BLaER1 treated with 17β-estradiol and CSF1 and Interleukin-3, amounts not matched to agents 10 nM and 100 nM (cell line): ENCODE results near the gene BCAT1.
A peak's percentile ranks its signal among the peaks of the same experiment; 100 is the strongest.

ENCODE experiments used
- H3K27ac ChIP-seq, 11 experiments: shearing (Covaris generic); formaldehyde crosslinking; 2 replicates each; pipeline ENCODE4 v1.8.1; 2022
- H3K27me3 ChIP-seq, 11 experiments: shearing (Covaris generic); formaldehyde crosslinking; 2 replicates each; pipeline ENCODE4 v1.8.1; 2022
- H3K36me3 ChIP-seq, 11 experiments: shearing (Covaris generic); formaldehyde crosslinking; 2 replicates each; pipeline ENCODE4 v1.8.1; 2022
- H3K4me1 ChIP-seq, 10 experiments: shearing (Covaris generic); formaldehyde crosslinking; 2 replicates each; pipeline ENCODE4 v1.8.1; 2022
- H3K4me2 ChIP-seq, 11 experiments: shearing (Covaris generic); formaldehyde crosslinking; 2 replicates each; pipeline ENCODE4 v1.8.1; 2022
- H3K4me3 ChIP-seq, 10 experiments: shearing (Covaris generic); formaldehyde crosslinking; 2 replicates each; pipeline ENCODE4 v1.8.1; 2022
- H3K9ac ChIP-seq, 11 experiments: shearing (Covaris generic); formaldehyde crosslinking; 2 replicates each; pipeline ENCODE4 v1.8.1; 2022
- H3K9me3 ChIP-seq, 11 experiments: shearing (Covaris generic); formaldehyde crosslinking; replicated peaks in 1 of 11; 2 replicates each; pipeline ENCODE4 v1.8.1; 2022
- H4K20me1 ChIP-seq, 11 experiments: shearing (Covaris generic); formaldehyde crosslinking; 2 replicates each; pipeline ENCODE4 v1.8.1; 2022
- Cebpa-rat ChIP-seq, 11 experiments: shearing (Covaris generic); IDR thresholded peaks; 2 replicates each; pipeline ENCODE4 v1.8.1; 2022

Gene BCAT1

GRCh38 chr12:24796876-24797275 lies 152.0 kb downstream of the BCAT1 start:
- Histone ChIP-seq H3K9ac (peak overlapping the region; percentile 47 to 69 (median 58); a peak in 20 of 22 replicates), H3K27me3 (no peaks in the 10 kb centered on the region), H3K9me3 (peaks cover 10 to 26% (median 21%) of the 10 kb centered on the region in 11 experiments; a peak in 21 of 22 replicates), H3K36me3 (peaks cover 0 to 3% (median 0%) of the 10 kb centered on the region in 11 experiments; a peak in 2 of 22 replicates), H3K4me3 (peak overlapping the region in 9 of 10 experiments; percentile 37 to 60 (median 51); a peak in 12 of 20 replicates), H3K4me1 (peaks cover 38 to 67% (median 55%) of the 10 kb centered on the region in 10 experiments), H3K4me2 (peak overlapping the region; percentile 55 to 93 (median 82)), H3K27ac (peak overlapping the region in 10 of 11 experiments; percentile 45 to 84 (median 76); a peak in 20 of 22 replicates), H4K20me1 (no peaks in the 10 kb centered on the region)
- no peak for TF ChIP-seq Cebpa-rat (IDR thresholded peaks at IDR 0.05)

- Histone ChIP-seq H3K9ac (peak overlapping the region; percentile 16 to 69 (median 58); a peak in 19 of 22 replicates), H3K4me2 (peak overlapping the region; percentile 55 to 93 (median 82))
These were observed 153.1 kb downstream of the BCAT1 start for GRCh38 chr12:24795699-24796347.

GRCh38 chr12:24791622-24792021 lies 157.3 kb downstream of the BCAT1 start:
- no peaks in the 10 kb centered on the region for H4K20me1 ChIP-seq
- no peak overlapping the region for H3K9ac ChIP-seq
- H3K4me1 ChIP-seq, result peaks cover 8 to 47% (median 29%) of the 10 kb centered on the region in 10 experiments
- H3K4me3 ChIP-seq, result no peak overlapping the region
- no peaks in the 10 kb centered on the region for H3K36me3 ChIP-seq
- TF ChIP-seq Cebpa-rat (IDR thresholded peaks at IDR 0.05), result no peak
- H3K27ac ChIP-seq, result no peak overlapping the region
- peaks cover 0 to 3% (median 0%) of the 10 kb centered on the region in 11 experiments; a peak in 2 of 22 replicates for H3K9me3 ChIP-seq
- H3K27me3 ChIP-seq, result no peaks in the 10 kb centered on the region
- peak overlapping the region in 3 of 11 experiments; percentile 1 to 40 (median 15); a peak in 4 of 22 replicates for H3K4me2 ChIP-seq

More at GRCh38 chr12:24795699-24796347, 153.1 kb downstream of the BCAT1 start:
- Histone ChIP-seq H3K27ac (peak overlapping the region in 10 of 11 experiments; percentile 17 to 84 (median 76); a peak in 20 of 22 replicates), H3K4me3 (peak overlapping the region; percentile 37 to 60 (median 51)), H3K9me3 (peaks cover 0 to 15% (median 11%) of the 10 kb centered on the region in 11 experiments; a peak in 18 of 22 replicates), H3K4me1 (peaks cover 38 to 70% (median 55%) of the 10 kb centered on the region in 10 experiments), H3K36me3 (no peaks in the 10 kb centered on the region), H3K27me3 (no peaks in the 10 kb centered on the region), H4K20me1 (no peaks in the 10 kb centered on the region)
- TF ChIP-seq Cebpa-rat (IDR thresholded peaks at IDR 0.05), result no peak

GRCh38 chr12:24788886-24789285 lies 160.0 kb downstream of the BCAT1 start:
- Histone ChIP-seq H3K4me1 (peaks cover 0 to 28% (median 10%) of the 10 kb centered on the region in 10 experiments; a peak in 15 of 20 replicates), H3K9me3 (peaks cover 0 to 3% (median 0%) of the 10 kb centered on the region in 11 experiments; a peak in 2 of 22 replicates), H3K36me3 (no peaks in the 10 kb centered on the region), H3K4me2 (peak overlapping the region in 8 of 11 experiments; percentile 16 to 61 (median 41); a peak in 14 of 22 replicates), H3K27me3 (no peaks in the 10 kb centered on the region), H3K4me3 (no peak overlapping the region), H3K9ac (no peak overlapping the region), H3K27ac (no peak overlapping the region), H4K20me1 (no peaks in the 10 kb centered on the region)
- no peak for TF ChIP-seq Cebpa-rat (IDR thresholded peaks at IDR 0.05)

- Histone ChIP-seq H3K4me3 (no peak overlapping the region), H3K4me1 (peaks cover 0 to 25% (median 0%) of the 10 kb centered on the region in 10 experiments; a peak in 5 of 20 replicates), H3K27me3 (no peaks in the 10 kb centered on the region), H3K36me3 (no peaks in the 10 kb centered on the region), H3K27ac (no peak overlapping the region), H3K4me2 (no peak overlapping the region), H3K9me3 (peaks cover 0 to 2% (median 1%) of the 10 kb centered on the region in 11 experiments; a peak in 4 of 22 replicates), H4K20me1 (no peaks in the 10 kb centered on the region), H3K9ac (no peak overlapping the region)
- no peak for TF ChIP-seq Cebpa-rat (IDR thresholded peaks at IDR 0.05)
These were observed 168.1 kb downstream of the BCAT1 start for GRCh38 chr12:24780697-24781368.

- H3K4me2 ChIP-seq, result peak overlapping the region in 2 of 11 experiments; percentile 7 to 11; a peak in 2 of 22 replicates
- H3K27me3 ChIP-seq, result no peaks in the 10 kb centered on the region
- no peak overlapping the region for H3K27ac ChIP-seq
- no peaks in the 10 kb centered on the region for H3K36me3 ChIP-seq
- H3K9me3 ChIP-seq, result peaks cover 0 to 6% (median 4%) of the 10 kb centered on the region in 11 experiments; a peak in 4 of 22 replicates
- peaks cover 0 to 25% (median 0%) of the 10 kb centered on the region in 10 experiments; a peak in 5 of 20 replicates for H3K4me1 ChIP-seq
- TF ChIP-seq Cebpa-rat (IDR thresholded peaks at IDR 0.05), result no peak
- H3K9ac ChIP-seq, result no peak overlapping the region
- H4K20me1 ChIP-seq, result no peaks in the 10 kb centered on the region
- H3K4me3 ChIP-seq, result no peak overlapping the region
These were observed 170.2 kb downstream of the BCAT1 start for GRCh38 chr12:24778486-24779304.

GRCh38 chr12:24777359-24777758 lies 171.5 kb downstream of the BCAT1 start:
- Histone ChIP-seq H4K20me1 (no peaks in the 10 kb centered on the region), H3K27me3 (no peaks in the 10 kb centered on the region), H3K36me3 (no peaks in the 10 kb centered on the region), H3K4me3 (no peak overlapping the region), H3K9ac (no peak overlapping the region), H3K4me2 (peak overlapping the region in 1 of 11 experiments; percentile 44; a peak in 3 of 22 replicates), H3K4me1 (peaks cover 0 to 25% (median 0%) of the 10 kb centered on the region in 10 experiments; a peak in 5 of 20 replicates), H3K9me3 (peaks cover 0 to 6% (median 4%) of the 10 kb centered on the region in 11 experiments; a peak in 4 of 22 replicates), H3K27ac (no peak overlapping the region)
- TF ChIP-seq Cebpa-rat (IDR thresholded peaks at IDR 0.05), result no peak

GRCh38 chr12:24776861-24777260 lies 172.0 kb downstream of the BCAT1 start:
- peaks cover 0 to 25% (median 0%) of the 10 kb centered on the region in 10 experiments; a peak in 5 of 20 replicates for H3K4me1 ChIP-seq
- peak overlapping the region in 1 of 11 experiments; percentile 44; a peak in 3 of 22 replicates for H3K4me2 ChIP-seq
- H3K36me3 ChIP-seq, result no peaks in the 10 kb centered on the region
- H3K9me3 ChIP-seq, result peaks cover 0 to 6% (median 4%) of the 10 kb centered on the region in 11 experiments; a peak in 4 of 22 replicates
- H4K20me1 ChIP-seq, result no peaks in the 10 kb centered on the region
- H3K9ac ChIP-seq, result no peak overlapping the region
- H3K27ac ChIP-seq, result no peak overlapping the region
- H3K4me3 ChIP-seq, result no peak overlapping the region
- no peaks in the 10 kb centered on the region for H3K27me3 ChIP-seq
- no peak for TF ChIP-seq Cebpa-rat (IDR thresholded peaks at IDR 0.05)
